RWPE2 (cell line): Measurements from ENCODE around the gene SSTR3.

Source experiments
- ATAC-seq: fragments of 200-7000 bp; cut with Tn5 transposase; 3 replicates; pipeline ENCODE4 v1.9.1; 2021; ENCODE audit warnings: low read depth
- DNase-seq: peaks from one replicate; pipeline ENCODE4 v3.0.0-alpha.2; 2020; ENCODE audit warnings: low spot score
- H3K27ac ChIP-seq: fragments of 450-650 bp; 2 replicates; pipeline ENCODE4 v1.5.1; 2017; ENCODE audit warnings: mild to moderate bottlenecking; ENCODE audit not compliant: poor library complexity, severe bottlenecking
- H3K27me3 ChIP-seq: fragments of 250-450 bp; sonication (Bioruptor Pico); 2 replicates; pipeline ENCODE4 v1.5.1; 2021; ENCODE audit warnings: mild to moderate bottlenecking, moderate library complexity; ENCODE audit not compliant: insufficient read depth, poor library complexity, severe bottlenecking
- H3K36me3 ChIP-seq: fragments of 250-450 bp; sonication (Bioruptor Pico); 2 replicates; pipeline ENCODE4 v1.5.1; 2020; ENCODE audit warnings: low read depth, mild to moderate bottlenecking, moderate library complexity
- H3K4me1 ChIP-seq: fragments of 250-450 bp; sonication (Bioruptor Pico); 2 replicates; pipeline ENCODE4 v1.5.1; 2021; ENCODE audit warnings: mild to moderate bottlenecking, moderate library complexity; ENCODE audit not compliant: insufficient read depth, poor library complexity, severe bottlenecking
- H3K4me3 ChIP-seq: fragments of 250-450 bp; sonication (Bioruptor Pico); 2 replicates; pipeline ENCODE4 v1.5.1; 2021; ENCODE audit warnings: mild to moderate bottlenecking, moderate library complexity; ENCODE audit not compliant: severe bottlenecking
- H3K9me3 ChIP-seq: fragments of 250-450 bp; sonication (Bioruptor Pico); 2 replicates; pipeline ENCODE4 v1.5.1; 2021; ENCODE audit warnings: mild to moderate bottlenecking, moderate library complexity; ENCODE audit not compliant: severe bottlenecking
- CTCF ChIP-seq: fragments of 450-650 bp; IDR thresholded peaks from one replicate; pipeline ENCODE4 v1.5.1; 2017; ENCODE audit warnings: mild to moderate bottlenecking, moderate library complexity; ENCODE audit not compliant: poor library complexity, severe bottlenecking

SSTR3 gene

DNA sequence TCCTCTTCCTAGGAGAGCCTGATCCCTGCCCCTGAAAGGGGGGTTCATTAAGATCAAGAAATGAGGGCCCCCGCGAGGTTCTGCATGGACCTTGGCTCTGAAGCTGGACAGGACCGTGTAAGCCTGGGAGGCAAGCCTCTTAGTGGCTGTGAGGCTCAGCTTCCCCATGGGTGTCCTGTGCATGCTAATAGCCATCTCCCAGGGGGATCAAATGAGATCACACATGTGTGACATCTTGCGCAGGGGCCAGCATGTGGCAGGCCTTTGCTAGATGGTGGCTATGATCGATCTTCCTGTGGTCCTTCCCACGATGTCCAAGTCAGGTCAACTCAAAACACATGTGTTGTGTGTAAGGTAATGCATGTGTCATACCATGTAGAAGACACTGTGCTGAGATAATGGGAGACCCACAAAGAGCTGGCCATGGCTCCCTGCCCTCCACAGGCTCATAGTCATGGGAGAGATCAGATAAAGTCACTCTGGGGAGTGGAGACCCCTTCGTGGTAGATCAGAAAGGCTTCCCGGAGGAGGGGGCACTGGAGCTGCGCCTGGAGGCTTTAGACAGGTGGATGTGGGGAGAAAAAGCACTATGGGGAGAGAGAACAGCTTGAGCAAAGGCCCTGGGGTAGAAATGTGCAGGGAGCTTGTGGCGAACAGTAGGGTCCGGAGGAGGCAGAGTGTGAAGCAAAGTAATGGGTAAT, 28.1 kb upstream of the SSTR3 start:
- Histone ChIP-seq H3K9me3 (no peaks in the 10 kb centered on the region), H3K27me3 (no peaks in the 10 kb centered on the region), H3K4me1 (peaks cover 11% of the 10 kb centered on the region), H3K27ac (no peak overlapping the region), H3K36me3 (peaks cover 54% of the 10 kb centered on the region), H3K4me3 (no peak overlapping the region)
- ATAC-seq (no peak), DNase-seq (peak; percentile 22)
- TF ChIP-seq CTCF, result no peak

- Histone ChIP-seq H3K9me3 (no peaks in the 10 kb centered on the region), H3K27ac (no peak overlapping the region), H3K4me1 (peaks cover 11% of the 10 kb centered on the region), H3K36me3 (peaks cover 62% of the 10 kb centered on the region), H3K27me3 (no peaks in the 10 kb centered on the region), H3K4me3 (no peak overlapping the region)
- no peak for ATAC-seq
- DNase-seq, result peak; percentile 42
- TF ChIP-seq CTCF, result no peak
Observed at GRCh38 chr22:37239336-37240239, 27.3 kb upstream of the SSTR3 start.

GRCh38 chr22:37237371-37238268, 25.3 kb upstream of the SSTR3 start:
- Histone ChIP-seq H3K9me3 (no peaks in the 10 kb centered on the region), H3K27me3 (no peaks in the 10 kb centered on the region), H3K4me3 (no peak overlapping the region), H3K36me3 (peaks cover 69% of the 10 kb centered on the region), H3K4me1 (peaks cover 2% of the 10 kb centered on the region), H3K27ac (no peak overlapping the region)
- DNase-seq (peak; percentile 24), ATAC-seq (no peak)
- no peak for TF ChIP-seq CTCF

GRCh38 chr22:37235897-37236607, 23.8 kb upstream of the SSTR3 start:
- Histone ChIP-seq H3K9me3 (no peaks in the 10 kb centered on the region), H3K27ac (no peak overlapping the region), H3K4me3 (no peak overlapping the region), H3K36me3 (peaks cover 62% of the 10 kb centered on the region), H3K4me1 (no peaks in the 10 kb centered on the region), H3K27me3 (no peaks in the 10 kb centered on the region)
- no peak for TF ChIP-seq CTCF
- ATAC-seq (no peak), DNase-seq (peak; percentile 13)
